ENCODE measurements around the gene CCDC141.

Gene CCDC141

GRCh38 chr2:178825183-178825582 lies 224.8 kb downstream of the CCDC141 start:
- DNase-seq: no peak

GRCh38 chr2:178824181-178824580 lies 225.8 kb downstream of the CCDC141 start:
- no peak for DNase-seq

GRCh38 chr2:178819992-178820391 lies 229.9 kb downstream of the CCDC141 start:
- no peak for DNase-seq

GRCh38 chr2:178819147-178819875 lies 230.6 kb downstream of the CCDC141 start:
- DNase-seq: no peak

DNA sequence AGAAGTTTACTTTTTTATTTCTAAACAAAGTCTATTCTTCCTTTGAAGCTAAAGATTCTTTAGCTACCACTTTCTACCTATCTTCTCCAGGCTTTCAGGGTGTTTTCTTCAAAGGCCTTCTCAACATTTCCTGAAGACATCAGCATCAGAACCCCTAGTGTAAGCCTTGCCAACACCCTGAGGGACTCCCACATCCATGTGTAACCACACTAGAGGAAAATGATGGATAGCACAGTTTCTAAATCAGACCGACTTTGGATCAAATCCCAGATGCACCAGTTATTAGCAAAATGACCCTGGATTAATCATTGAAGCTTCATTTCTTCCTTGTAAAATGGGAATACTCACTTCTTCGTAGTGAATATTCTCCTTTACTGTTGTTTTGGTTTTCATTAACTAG lies 238.0 kb downstream of the CCDC141 start:
- no peak for DNase-seq

- DNase-seq: no peak
These were observed 238.9 kb downstream of the CCDC141 start for GRCh38 chr2:178811045-178811444.

GRCh38 chr2:178810422-178810821 lies 239.5 kb downstream of the CCDC141 start:
- no peak for DNase-seq

GRCh38 chr2:178807227-178808008 lies 242.5 kb downstream of the CCDC141 start, which contains the start of gene TTN:
Gene TTN, minus strand, starts transcription at chr2:178807423. Its CDS starts 2,781 bp downstream, at chr2:178804642.
- DNase-seq: no peak

DNA sequence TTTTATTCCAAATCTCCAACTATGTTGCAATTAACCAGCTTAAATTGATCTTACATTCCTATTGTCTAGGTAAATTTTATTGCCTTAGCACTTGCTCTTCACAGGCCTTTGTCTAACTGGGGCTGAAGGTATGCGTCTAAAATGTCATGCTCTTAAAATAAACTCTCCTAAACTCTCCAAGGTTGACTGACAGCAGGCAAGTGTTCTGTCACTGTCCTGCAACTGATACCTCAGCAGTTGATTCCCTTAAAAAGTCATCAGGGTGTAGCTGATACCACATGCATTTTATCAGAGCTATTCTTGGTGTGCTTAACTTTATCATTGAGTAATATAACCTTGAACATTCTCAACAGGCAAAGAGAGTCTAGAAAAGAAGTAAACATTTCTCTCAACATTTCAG lies 243.4 kb downstream of the CCDC141 start:
- no peak for DNase-seq

DNA sequence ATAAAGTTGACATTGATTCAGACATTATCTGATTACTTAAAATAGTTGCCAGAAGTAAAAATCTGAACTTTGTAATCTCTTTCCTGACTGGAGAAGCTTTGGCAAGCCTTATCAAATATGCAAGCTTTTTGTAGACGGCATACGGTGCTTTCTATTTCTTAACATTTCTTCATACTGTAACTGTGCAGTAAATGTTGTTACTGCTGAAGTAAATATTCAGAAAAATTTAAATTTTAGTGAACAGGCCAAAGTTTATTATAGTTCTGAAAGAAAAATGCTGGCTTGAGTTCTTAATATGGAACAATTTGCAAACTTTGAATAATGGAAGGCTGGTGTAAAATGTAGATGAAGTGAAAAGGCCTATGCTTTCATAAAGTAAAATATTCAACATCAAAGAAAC lies 244.5 kb downstream of the CCDC141 start:
- no peak for DNase-seq

GRCh38 chr2:178804791-178805190 lies 245.1 kb downstream of the CCDC141 start:
- no peak for DNase-seq

DNA sequence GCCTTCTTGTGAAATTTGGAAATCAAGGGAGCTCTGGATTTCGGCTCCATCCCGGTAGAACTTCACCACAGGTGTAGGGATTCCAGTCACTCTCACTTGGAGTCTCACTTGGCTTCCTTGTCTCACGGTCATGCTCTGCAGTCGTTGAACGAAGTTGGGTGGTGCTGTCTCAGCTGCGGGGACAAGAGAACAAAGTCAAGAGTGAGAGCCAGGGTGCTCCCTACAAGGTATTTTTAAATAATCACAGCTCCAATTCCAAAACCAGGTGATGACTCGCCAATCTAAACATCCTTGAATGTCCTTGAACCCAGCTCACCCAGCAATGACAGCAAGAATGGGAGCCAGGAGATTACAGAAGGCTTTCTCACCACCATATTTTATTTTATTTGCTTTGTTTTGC lies 249.4 kb downstream of the CCDC141 start:
- no peak for DNase-seq

- DNase-seq: no peak
These were observed 250.6 kb downstream of the CCDC141 start for GRCh38 chr2:178799305-178799704.

DNA sequence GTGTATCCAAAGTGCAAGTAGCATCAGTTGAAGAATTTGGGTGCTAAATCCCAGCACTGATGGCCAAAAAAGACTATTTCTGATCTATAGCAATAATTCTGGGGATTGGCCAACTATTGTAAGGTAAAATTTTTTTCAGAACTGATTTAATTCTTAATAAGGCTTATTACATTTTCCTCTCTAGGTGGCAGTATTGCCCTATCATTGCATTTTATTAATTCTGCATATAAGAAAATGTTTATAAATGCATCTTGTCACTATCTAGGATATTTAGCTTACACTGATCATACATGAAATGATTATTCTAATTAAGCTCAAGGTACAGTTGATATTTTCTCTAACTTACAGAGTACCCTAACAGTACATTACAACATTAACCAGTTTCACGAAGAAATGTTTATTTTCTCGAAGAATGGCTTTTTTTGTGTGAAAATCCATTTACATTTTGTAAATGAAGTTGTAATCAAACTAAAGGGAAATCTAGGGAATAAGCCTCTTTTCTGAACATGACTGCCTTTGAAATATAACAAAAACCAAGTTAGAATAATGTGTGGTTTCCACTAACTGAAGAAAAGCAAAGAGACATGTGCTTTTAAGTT lies 253.8 kb downstream of the CCDC141 start:
- no peak for DNase-seq

DNA sequence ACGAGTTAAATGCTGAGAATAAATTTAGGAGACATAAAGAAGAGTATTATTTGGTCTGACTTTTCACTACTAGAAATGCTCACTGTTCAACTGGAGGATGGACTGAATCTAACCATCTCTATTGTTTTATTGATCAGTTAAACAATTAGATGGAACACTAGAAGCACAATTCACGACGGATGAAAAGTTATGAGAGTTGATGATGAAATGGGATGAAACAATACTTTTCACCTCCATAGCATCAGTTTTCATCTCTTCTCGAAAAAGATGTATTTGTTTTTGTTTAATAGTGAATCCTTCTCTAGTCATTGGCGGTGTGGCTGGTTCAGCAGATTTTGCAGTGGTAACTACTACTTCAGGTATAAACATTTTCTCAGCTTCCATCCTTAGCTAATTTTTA lies 262.0 kb downstream of the CCDC141 start:
- no peak for DNase-seq

DNA sequence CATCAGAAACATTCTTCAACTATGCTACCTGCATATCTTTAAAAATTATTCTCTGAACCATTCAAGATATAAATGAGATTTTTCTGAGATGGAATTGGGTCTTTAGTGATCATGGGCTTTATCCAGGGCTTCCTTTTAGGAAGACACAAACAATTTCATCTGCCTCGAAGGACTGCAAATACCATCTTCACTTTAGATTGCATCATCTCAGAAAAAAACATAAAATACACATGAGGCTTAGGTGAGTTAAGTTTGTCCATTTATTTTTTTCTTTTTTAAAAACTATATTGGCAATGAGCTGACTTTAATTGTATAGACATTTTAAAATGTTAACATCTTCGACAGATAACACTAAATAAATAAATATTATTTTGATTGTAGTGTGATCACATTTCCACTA lies 262.8 kb downstream of the CCDC141 start:
- DNase-seq: no peak

- no peak for DNase-seq
These were observed 266.0 kb downstream of the CCDC141 start for GRCh38 chr2:178783889-178784288.

DNA sequence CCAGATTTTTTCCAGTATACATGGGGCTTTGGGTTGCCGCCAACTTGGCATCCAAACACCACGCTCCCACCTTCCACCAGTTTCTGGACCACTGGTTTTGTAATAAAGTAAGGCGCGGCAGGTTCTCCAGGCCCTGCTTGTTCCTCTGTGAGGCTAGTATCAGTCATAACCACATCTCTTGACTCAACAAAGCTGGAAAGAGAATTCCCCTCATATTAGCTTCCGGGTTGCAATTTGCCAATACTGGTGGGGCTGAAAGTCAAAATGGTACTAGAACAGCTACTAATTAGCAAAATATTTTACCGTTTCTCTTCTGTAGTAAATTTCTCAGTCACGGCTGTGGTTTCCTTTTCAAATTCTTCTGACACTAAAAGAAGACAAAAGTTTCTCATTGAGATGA lies 267.7 kb downstream of the CCDC141 start:
- no peak for DNase-seq
